Keratinocyte (primary cell): ENCODE measurements around the gene C6orf132. TPM values are rescaled to one million over a fixed set of nuclear protein-coding genes. Genes with fewer than 3 reads are reported as not detected.

Source experiments
- DNase-seq: peaks from one replicate; pipeline ENCODE4 v3.0.0-alpha.2; 2011; ENCODE audit warnings: low read depth, missing footprints, low spot score
- FAIRE-seq: peaks from 2 replicates; lab custom pipeline; 2011; peaks lifted over from hg19 to GRCh38; lab: Jason Lieb, UNC
- H2AFZ ChIP-seq: 2 replicates; pipeline ENCODE4 v1.6.0; 2012; ENCODE audit warnings: low read length, control low read depth, inconsistent platforms; ENCODE audit not compliant: control insufficient read depth
- H3K27ac ChIP-seq: 2 replicates; pipeline ENCODE4 v1.5.1; 2011; ENCODE audit warnings: low read length; ENCODE audit not compliant: control insufficient read depth, insufficient read depth
- H3K27me3 ChIP-seq: 3 replicates; pipeline ENCODE4 v1.6.0; 2011; ENCODE audit warnings: low read length; ENCODE audit not compliant: control insufficient read depth, insufficient read depth; ENCODE audit errors: extremely low read depth
- H3K36me3 ChIP-seq, 2 experiments: 2 replicates in 1 of 2; 3 replicates in 1 of 2; pipeline ENCODE4 v1.5.1; 2011; ENCODE audit warnings: low read length in 2 of 2, mild to moderate bottlenecking in 1 of 2; ENCODE audit not compliant: control insufficient read depth in 2 of 2, insufficient read depth in 2 of 2; ENCODE audit errors: extremely low read depth in 1 of 2
- H3K4me1 ChIP-seq: 3 replicates; pipeline ENCODE4 v1.5.1; 2011; ENCODE audit warnings: low read length; ENCODE audit not compliant: control insufficient read depth, insufficient read depth; ENCODE audit errors: extremely low read depth
- H3K4me2 ChIP-seq: 3 replicates; pipeline ENCODE4 v1.6.0; 2011; ENCODE audit warnings: low read depth, low read length; ENCODE audit not compliant: control insufficient read depth, insufficient read depth; ENCODE audit errors: extremely low read depth
- H3K4me3 ChIP-seq, 3 experiments: fragments of 200-600 bp in 1 of 3; sonication (generic) in 1 of 3; 2 replicates in 2 of 3; 3 replicates in 1 of 3; pipeline ENCODE4 v1.5.1; 2011 to 2016; ENCODE audit warnings: low read length in 3 of 3, mild to moderate bottlenecking in 3 of 3, control low read depth in 2 of 3, inconsistent platforms in 1 of 3, low read depth in 1 of 3, mixed read lengths in 1 of 3, mixed run types in 1 of 3, moderate library complexity in 1 of 3; ENCODE audit not compliant: control insufficient read depth in 2 of 3, insufficient read depth in 2 of 3; ENCODE audit errors: extremely low read depth in 1 of 3
- H3K79me2 ChIP-seq: 2 replicates; pipeline ENCODE4 v1.6.0; 2012; ENCODE audit warnings: low read length; ENCODE audit not compliant: control insufficient read depth, insufficient read depth
- H3K9ac ChIP-seq: 3 replicates; pipeline ENCODE4 v1.6.0; 2011; ENCODE audit warnings: low read length; ENCODE audit not compliant: control insufficient read depth, insufficient read depth; ENCODE audit errors: extremely low read depth
- H3K9me1 ChIP-seq: 3 replicates; pipeline ENCODE4 v1.6.0; 2011; ENCODE audit warnings: low read length; ENCODE audit not compliant: control insufficient read depth, insufficient read depth; ENCODE audit errors: extremely low read depth
- H3K9me3 ChIP-seq: 2 replicates; pipeline ENCODE4 v1.5.1; 2012; ENCODE audit warnings: low read depth, low read length; ENCODE audit not compliant: control insufficient read depth
- H4K20me1 ChIP-seq: 3 replicates; pipeline ENCODE4 v1.6.0; 2011; ENCODE audit warnings: low read length; ENCODE audit not compliant: control insufficient read depth, insufficient read depth; ENCODE audit errors: extremely low read depth
- CTCF ChIP-seq, 3 experiments: IDR thresholded peaks in 1 of 3; conservative IDR thresholded peaks in 1 of 3; optimal IDR thresholded peaks in 1 of 3; 2 replicates in 2 of 3; 3 replicates in 1 of 3; pipeline versions ENCODE3 to v1.5.1; 2011; ENCODE audit warnings: low read length in 3 of 3, mild to moderate bottlenecking in 3 of 3, moderate library complexity in 2 of 3, control low read depth in 1 of 3, inconsistent platforms in 1 of 3; ENCODE audit not compliant: insufficient read depth in 2 of 3; ENCODE audit errors: extremely low read depth in 1 of 3
- EZH2 ChIP-seq: IDR thresholded peaks from one replicate; pipeline ENCODE4 v1.6.1; 2012; ENCODE audit warnings: inconsistent platforms, mild to moderate bottlenecking, low read length, moderate library complexity
- dilution Hi-C: fragments of 300-500 bp; cut with MboI; formaldehyde crosslinking; loops from one replicate; pipeline ENCODE4 v1.7.0; 2020; ENCODE audit warnings: low sequenced_read_pairs; ENCODE audit not compliant: extremely low pct_ligation_motif_present
- polyA plus RNA-seq, 5 experiments: library from polyadenylated mRNA; depleted of rRNA in 3 of 5; stranded (reverse) in 3 of 5; stranded (forward) in 1 of 5; unstranded in 1 of 5; fragments of >200 nt; gene quantifications; 1 replicate in 1 of 5; 2 replicates in 3 of 5; 3 replicates in 1 of 5; pipeline versions ENCODE4 v1.2.1 to v1.2.3, GENCODE V29; 2011 to 2012; ENCODE audit warnings: missing spikeins in 2 of 5, low read depth in 1 of 5, low replicate concordance in 1 of 5

Gene C6orf132
- polyA plus RNA-seq, 1 donor (not counting 4 experiments of a cell fraction or from before 2014, with no cell fraction given) = 11.8 TPM

- Histone ChIP-seq H3K27me3 (peaks cover 4% of the 10 kb centered on the region), H3K4me2 (no peak overlapping the region), H2AFZ (no peak overlapping the region), H3K27ac (no peak overlapping the region), H3K36me3 (no peaks in the 10 kb centered on the region), H4K20me1 (no peaks in the 10 kb centered on the region), H3K4me3 (no peak overlapping the region), H3K4me1 (no peaks in the 10 kb centered on the region), H3K79me2 (no peaks in the 10 kb centered on the region), H3K9me3 (no peaks in the 10 kb centered on the region), H3K9ac (no peak overlapping the region), H3K9me1 (no peaks in the 10 kb centered on the region)
- DNase-seq (no peak), FAIRE-seq (no peak)
- dilution Hi-C loops = no loop called here
- TF ChIP-seq CTCF (optimal IDR thresholded peaks at IDR 0.05 in 1 of 3, IDR thresholded peaks at IDR 0.05 in 1 of 3, conservative IDR thresholded peaks at IDR 0.05 in 1 of 3; ENCODE audit: extremely low read depth in 1 of 3, insufficient read depth in 2 of 3, low read length in 3 of 3) (no peak), EZH2 (no peak)
Observed at GRCh38 chr6:42179945-42180313, 37.5 kb upstream of the C6orf132 start.

DNA sequence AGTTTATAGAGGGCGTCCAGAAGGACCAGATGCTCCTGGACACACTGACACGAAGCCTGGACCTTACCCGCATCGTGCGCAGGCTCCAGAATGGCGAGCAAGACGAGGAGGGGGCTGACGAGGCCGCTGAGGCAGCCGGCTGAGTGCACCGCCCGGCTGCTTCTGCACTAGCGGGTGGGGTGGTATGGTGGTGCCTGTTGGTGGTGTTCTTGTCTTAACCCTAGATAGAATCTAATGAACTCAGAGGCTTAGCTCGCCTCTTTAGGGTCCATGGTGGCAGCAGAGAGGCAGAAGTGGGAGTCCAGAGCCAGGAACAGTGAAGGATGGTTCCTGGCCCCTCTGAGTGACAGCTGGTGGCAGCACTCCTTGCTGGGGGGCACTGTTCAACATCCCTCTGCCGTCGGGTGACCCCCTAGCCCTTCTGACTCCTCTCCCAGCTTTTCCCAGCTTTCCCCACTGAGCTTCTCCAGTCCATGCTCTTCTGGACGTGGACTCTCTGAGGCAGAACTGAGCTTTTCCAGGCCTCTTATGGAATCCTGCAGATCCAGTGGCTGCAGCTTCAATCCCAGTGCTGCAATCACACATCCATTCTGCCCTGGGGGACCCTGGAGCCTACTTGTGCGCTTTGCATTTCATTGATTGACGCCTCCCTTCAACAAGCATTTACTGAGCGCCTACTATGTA lies 37.0 kb upstream of the C6orf132 start:
- DNase-seq (no peak), FAIRE-seq (no peak)
- no peaks in the 10 kb centered on the region for H4K20me1 ChIP-seq
- no peak overlapping the region for H3K4me3 ChIP-seq
- no peaks in the 10 kb centered on the region for H3K4me1 ChIP-seq
- H3K9ac ChIP-seq = no peak overlapping the region
- no peaks in the 10 kb centered on the region for H3K36me3 ChIP-seq
- H3K9me3 ChIP-seq = no peaks in the 10 kb centered on the region
- H3K27me3 ChIP-seq = peaks cover 4% of the 10 kb centered on the region
- no peak overlapping the region for H3K4me2 ChIP-seq
- H3K79me2 ChIP-seq = no peaks in the 10 kb centered on the region
- no peak overlapping the region for H2AFZ ChIP-seq
- no peak overlapping the region for H3K27ac ChIP-seq
- no peak for TF ChIP-seq CTCF (optimal IDR thresholded peaks at IDR 0.05 in 1 of 3, IDR thresholded peaks at IDR 0.05 in 1 of 3, conservative IDR thresholded peaks at IDR 0.05 in 1 of 3; ENCODE audit: extremely low read depth in 1 of 3, insufficient read depth in 2 of 3, low read length in 3 of 3)
- no peak for TF ChIP-seq EZH2
- dilution Hi-C loops = no loop called here
- H3K9me1 ChIP-seq = no peaks in the 10 kb centered on the region
